ENCODE measurements around the gene HOXC13. TPM values are rescaled to one million over a fixed set of nuclear protein-coding genes. Genes with fewer than 3 reads are reported as not detected.
A peak's percentile ranks its signal among the peaks of the same experiment; 100 is the strongest.

HOXC13 gene
- total RNA-seq, 1 experiment from 2014 or later = 0.09 TPM

- Mint-ChIP-seq H3K9me3 (no peaks in the 10 kb centered on the region), H3K36me3 (no peaks in the 10 kb centered on the region), H3K4me1 (peaks cover 36% of the 10 kb centered on the region), H3K4me3 (peak overlapping the region; percentile 56), H3K27ac (no peak overlapping the region), H3K27me3 (ENCODE audit: low read depth) (peaks cover 100% of the 10 kb centered on the region)
- no peak for TF ChIP-seq SOX15 (CRISPR knock-in tag; IDR thresholded peaks at IDR 0.05)
- TF ChIP-seq ZNF121 (CRISPR knock-in tag; IDR thresholded peaks at IDR 0.05) = no peak
- no peak for TF ChIP-seq NR1H2 (CRISPR knock-in tag; IDR thresholded peaks at IDR 0.05)
- no peak for TF ChIP-seq JUN (CRISPR knock-in tag; IDR thresholded peaks at IDR 0.05)
- 0 out of 2 replicates have a peak, but pooled peaks have one; percentile 20 for TF ChIP-seq SP1 (CRISPR knock-in tag; conservative IDR thresholded peaks at IDR 0.05)
- no peak for TF ChIP-seq ZNF425 (CRISPR knock-in tag; conservative IDR thresholded peaks at IDR 0.05)
- CTCF ChIA-PET = interaction anchor here (0.6 to 2.1 kb wide), 11 partner anchors 10 to 249 kb away, joined by 3 to 10 read pairs (median 6); partner anchors contain the start of genes HOXC10 and HOXC5
- peak; percentile 76 for DNase-seq (ENCODE audit: low spot score)
- POLR2A ChIA-PET = no interaction called here
- peak; percentile 49 for ATAC-seq
Observed at GRCh38 chr12:53995378-53996239, 57.0 kb downstream of the HOXC13 start.

Small RNA genes within 50 kb of the gene (microRNA-seq; reads per million reads assigned to microRNA genes)
- 1.4 reads per million for gene MIR196A2 (ENCODE audit: borderline number of aligned reads)

Other genes starting within 250 kb of the HOXC13 start
- 21.2 to 28.2 TPM (median 27.0 TPM) in 3 replicates for gene CALCOCO1, start 211.4 kb upstream of the HOXC13 start, total RNA-seq (2021)
- 0.81 TPM in 1 of 3 replicates, not detected in the others for gene CISTR, start 186.9 kb upstream of the HOXC13 start, total RNA-seq (2021)
- not detected in 3 replicates for gene HOXC12, start 16.1 kb downstream of the HOXC13 start, total RNA-seq (2021)
- gene HOXC11, start 34.3 kb downstream of the HOXC13 start, total RNA-seq (2021) = not detected in 3 replicates
- not detected in 3 replicates for gene HOTAIR, start 36.1 kb downstream of the HOXC13 start, total RNA-seq (2021)
- 0.09 TPM in 1 of 3 replicates, not detected in the others for gene HOXC10, start 46.3 kb downstream of the HOXC13 start, total RNA-seq (2021)
- gene HOXC9, start 61.3 kb downstream of the HOXC13 start, total RNA-seq (2021) = not detected in 3 replicates
- not detected in 3 replicates for gene HOXC8, start 70.2 kb downstream of the HOXC13 start, total RNA-seq (2021)
- gene HOXC6, start 89.6 kb downstream of the HOXC13 start, total RNA-seq (2021) = not detected in 3 replicates
- not detected in 3 replicates for gene HOXC5, start 94.2 kb downstream of the HOXC13 start, total RNA-seq (2021)
- 0.14 to 0.46 TPM (median 0.30 TPM) in 3 replicates for gene HOXC4, start 115.0 kb downstream of the HOXC13 start, total RNA-seq (2021)